ENCODE data around the gene SMTNL2. TPM values are rescaled to one million over a fixed set of nuclear protein-coding genes. Genes with fewer than 3 reads are reported as not detected.
A peak's percentile ranks its signal among the peaks of the same experiment; 100 is the strongest.

The SMTNL2 gene
- total and polyA plus RNA-seq, 9 of the 15 experiments (the other 6 are each of a cell fraction or from before 2014, with no cell fraction given) = not detected

GRCh38 chr17:4554997-4555799 lies 29.1 kb upstream of the SMTNL2 start, which contains the start of gene MYBBP1A (continued):
- 0 out of 4 replicates have a peak, but pooled peaks of 1 of the 2 experiments have one; percentile 22 for TF ChIP-seq MLX (CRISPR knock-in tag; conservative IDR thresholded peaks at IDR 0.05)
- TF ChIP-seq ARID4B (CRISPR knock-in tag; IDR thresholded peaks at IDR 0.05) = peak; percentile 91
- TF ChIP-seq AFF4 (CRISPR knock-in tag; IDR thresholded peaks at IDR 0.05) = peak; percentile 67; the same call in 1 of the 2 replicates
- peak; percentile 78 for TF ChIP-seq TBP (optimal IDR thresholded peaks at IDR 0.05; ENCODE audit: low read depth, low read length)
- TF ChIP-seq C11orf30 (IDR thresholded peaks at IDR 0.05; ENCODE audit: low read depth) = peak; percentile 32
- peak; percentile 83 for TF ChIP-seq SUPT5H (IDR thresholded peaks at IDR 0.05)
- no peak for TF ChIP-seq TFE3 (CRISPR knock-in tag; IDR thresholded peaks at IDR 0.05)
- TF ChIP-seq ZNF41 (CRISPR knock-in tag; conservative IDR thresholded peaks at IDR 0.05) = no peak
- peak; percentile 81 for TF ChIP-seq PHF20 (IDR thresholded peaks at IDR 0.05; ENCODE audit: partially characterized antibody)
- 0 out of 4 replicates have a peak, but pooled peaks of 1 of the 2 experiments have one; percentile 19 for TF ChIP-seq TRIM24 (IDR thresholded peaks at IDR 0.05)
- TF ChIP-seq CREB1 (IDR thresholded peaks at IDR 0.05) = no peak
- peak; percentile 55; the same call in 1 of the 2 replicates for TF ChIP-seq CREB1 (CRISPR knock-in tag; IDR thresholded peaks at IDR 0.05)
- TF ChIP-seq MNT (conservative IDR thresholded peaks at IDR 0.05) = peak; percentile 98 to 99
- TF ChIP-seq POLR2A (conservative IDR thresholded peaks at IDR 0.05) = peak; percentile 89
- TF ChIP-seq ELF2 (CRISPR knock-in tag; IDR thresholded peaks at IDR 0.05) = peak; percentile 63; the same call in 1 of the 2 replicates
